SK-N-MC (cell line): ENCODE results near the gene MYO16.

ENCODE experiments used
- EZH2 ChIP-seq: fragments of 200-600 bp; sonication (generic); IDR thresholded peaks from one replicate; pipeline ENCODE4 v1.6.1; 2017; ENCODE audit warnings: antibody characterized with exemption
- FOXP2 ChIP-seq: optimal IDR thresholded peaks from 2 replicates; pipeline ENCODE3; 2011; ENCODE audit warnings: mild to moderate bottlenecking, moderate library complexity; ENCODE audit not compliant: insufficient read depth; ENCODE audit errors: extremely low read length, control extremely low read depth
- POLR2AphosphoS5 ChIP-seq: IDR thresholded peaks from 2 replicates; pipeline ENCODE4 v1.6.1; 2012; ENCODE audit warnings: mild to moderate bottlenecking, low read depth, low read length, borderline replicate concordance

- TF ChIP-seq EZH2: no peak
- TF ChIP-seq POLR2AphosphoS5: no peak
- TF ChIP-seq FOXP2: no peak
Observed at GRCh38 chr13:108662528-108662927, 33.1 kb downstream of the MYO16 start.
